ENCODE measurements around the gene RBM4B.

RBM4B gene

GRCh38 chr11:66638177-66639065 lies 39.3 kb downstream of the RBM4B start, which contains the start of gene RBM4:
RBM4 (plus strand) TSS chr11:66638703; CDS start chr11:66639712, 1,009 bp downstream.
- DNase-seq = peak; percentile 99

- DNase-seq = no peak
Measured at GRCh38 chr11:66637557-66638176, 40.0 kb downstream of the RBM4B start.

GRCh38 chr11:66636411-66636810 lies 41.3 kb downstream of the RBM4B start:
- no peak for DNase-seq

- no peak for DNase-seq
Measured at GRCh38 chr11:66632952-66633351, 44.7 kb downstream of the RBM4B start.

- no peak for DNase-seq
Measured at GRCh38 chr11:66631883-66632282, 45.8 kb downstream of the RBM4B start.

- no peak for DNase-seq
Measured at GRCh38 chr11:66629356-66629755, 48.3 kb downstream of the RBM4B start.

GRCh38 chr11:66628061-66628603 lies 49.6 kb downstream of the RBM4B start:
- no peak for DNase-seq

- DNase-seq = no peak
Measured at GRCh38 chr11:66626926-66627325, 50.8 kb downstream of the RBM4B start.

- DNase-seq = no peak
Measured at GRCh38 chr11:66626382-66626781, 51.3 kb downstream of the RBM4B start.

GRCh38 chr11:66625752-66626149 lies 51.9 kb downstream of the RBM4B start:
- DNase-seq = no peak

- DNase-seq = no peak
Measured at GRCh38 chr11:66625041-66625751, 52.5 kb downstream of the RBM4B start.

GRCh38 chr11:66624450-66624849 lies 53.2 kb downstream of the RBM4B start:
- DNase-seq = no peak

- DNase-seq = peak; percentile 85
Measured at GRCh38 chr11:66619080-66619554, 58.6 kb downstream of the RBM4B start.

GRCh38 chr11:66617155-66617834 lies 60.4 kb downstream of the RBM4B start:
- DNase-seq = peak; percentile 65

- peak; percentile 99 for DNase-seq
Measured at GRCh38 chr11:66616379-66617154, 61.1 kb downstream of the RBM4B start, which contains the start of gene RBM14. RBM14 (plus strand) TSS chr11:66616630; CDS start chr11:66616721, 91 bp downstream.

All from CD4-positive, alpha-beta T cell treated with Interleukin-10 for 1 hour (primary cell).